Upper lobe of right lung (tissue), 1 donor: ENCODE results near the gene RERE. TPM values are rescaled to one million over a fixed set of nuclear protein-coding genes. Genes with fewer than 3 reads are reported as not detected.

Experiments
- ATAC-seq: fragments of 200-7000 bp; cut with Tn5 transposase; one replicate; pipeline ENCODE4 v1.9.1; 2020; ENCODE audit warnings: mild to moderate bottlenecking, moderate library complexity
- DNase-seq: peaks from one replicate; pipeline ENCODE4 v3.0.0-alpha.2; 2020
- H3K27ac ChIP-seq: fragments of 200-600 bp; one replicate; pipeline ENCODE4 v1.8.0; 2022
- H3K27me3 ChIP-seq: fragments of 200-600 bp; one replicate; pipeline ENCODE4 v1.8.0; 2022; ENCODE audit warnings: mild to moderate bottlenecking
- H3K36me3 ChIP-seq: fragments of 200-600 bp; one replicate; pipeline ENCODE4 v1.8.0; 2022
- H3K4me1 ChIP-seq: fragments of 200-600 bp; one replicate; pipeline ENCODE4 v1.8.0; 2022
- H3K4me3 ChIP-seq: fragments of 200-600 bp; one replicate; pipeline ENCODE4 v1.8.0; 2022; ENCODE audit warnings: mild to moderate bottlenecking
- H3K9me3 ChIP-seq: fragments of 200-600 bp; one replicate; pipeline ENCODE4 v1.8.0; 2022
- intact Hi-C: fragments of 100-400 bp; cut with DNase I; formaldehyde crosslinking; loops from one replicate; pipeline ENCODE4 v1.11.0; 2022
- total RNA-seq: library from RNA; stranded (reverse); fragmentation: NEBNext Ultra II Directional; extraction: Animal tissue kit (Norgen Biotek cat#: 25700); gene quantifications from one replicate; pipeline ENCODE4 v1.2.1, GENCODE V29; 2021
- TF ChIP-seq, protein P1 (sequence below): fragments of 200-600 bp; IDR thresholded peaks from one replicate; pipeline ENCODE4 v1.8.0; 2022; ENCODE audit warnings: antibody characterized with exemption
- donor health status: DM: no; HTN: yes; CAD: no; lungs with severe emphysema.

The RERE gene
- total RNA-seq, 1 donor from 2014 or later = 99.6 TPM

GRCh38 chr1:8495928-8496401 is 321.5 kb downstream of the RERE start:
- TF ChIP-seq, protein P1, sequence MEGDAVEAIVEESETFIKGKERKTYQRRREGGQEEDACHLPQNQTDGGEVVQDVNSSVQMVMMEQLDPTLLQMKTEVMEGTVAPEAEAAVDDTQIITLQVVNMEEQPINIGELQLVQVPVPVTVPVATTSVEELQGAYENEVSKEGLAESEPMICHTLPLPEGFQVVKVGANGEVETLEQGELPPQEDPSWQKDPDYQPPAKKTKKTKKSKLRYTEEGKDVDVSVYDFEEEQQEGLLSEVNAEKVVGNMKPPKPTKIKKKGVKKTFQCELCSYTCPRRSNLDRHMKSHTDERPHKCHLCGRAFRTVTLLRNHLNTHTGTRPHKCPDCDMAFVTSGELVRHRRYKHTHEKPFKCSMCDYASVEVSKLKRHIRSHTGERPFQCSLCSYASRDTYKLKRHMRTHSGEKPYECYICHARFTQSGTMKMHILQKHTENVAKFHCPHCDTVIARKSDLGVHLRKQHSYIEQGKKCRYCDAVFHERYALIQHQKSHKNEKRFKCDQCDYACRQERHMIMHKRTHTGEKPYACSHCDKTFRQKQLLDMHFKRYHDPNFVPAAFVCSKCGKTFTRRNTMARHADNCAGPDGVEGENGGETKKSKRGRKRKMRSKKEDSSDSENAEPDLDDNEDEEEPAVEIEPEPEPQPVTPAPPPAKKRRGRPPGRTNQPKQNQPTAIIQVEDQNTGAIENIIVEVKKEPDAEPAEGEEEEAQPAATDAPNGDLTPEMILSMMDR = no peak
- DNase-seq (no peak), ATAC-seq (no peak)
- Histone ChIP-seq H3K27me3 (no peaks in the 10 kb centered on the region), H3K36me3 (peaks cover 33% of the 10 kb centered on the region), H3K9me3 (no peaks in the 10 kb centered on the region), H3K27ac (peak overlapping the region; percentile 37), H3K4me3 (no peak overlapping the region), H3K4me1 (peaks cover 16% of the 10 kb centered on the region)
- intact Hi-C loops = no loop called here

- Histone ChIP-seq H3K4me1 (peaks cover 16% of the 10 kb centered on the region), H3K27me3 (no peaks in the 10 kb centered on the region), H3K36me3 (peaks cover 33% of the 10 kb centered on the region), H3K4me3 (no peak overlapping the region), H3K9me3 (no peaks in the 10 kb centered on the region), H3K27ac (no peak overlapping the region)
- TF ChIP-seq, protein P1 = no peak
- ATAC-seq = no peak
- DNase-seq = no peak
- intact Hi-C loops = no loop called here
These were observed 322.8 kb downstream of the RERE start for GRCh38 chr1:8494681-8495080.

GRCh38 chr1:8493916-8494540 is 323.4 kb downstream of the RERE start:
- no peaks in the 10 kb centered on the region for H3K27me3 ChIP-seq
- TF ChIP-seq, protein P1 = no peak
- H3K4me3 ChIP-seq = no peak overlapping the region
- intact Hi-C loops = no loop called here
- H3K36me3 ChIP-seq = peaks cover 33% of the 10 kb centered on the region
- ATAC-seq (no peak), DNase-seq (no peak)
- no peaks in the 10 kb centered on the region for H3K9me3 ChIP-seq
- H3K27ac ChIP-seq = no peak overlapping the region
- peaks cover 16% of the 10 kb centered on the region for H3K4me1 ChIP-seq

DNA sequence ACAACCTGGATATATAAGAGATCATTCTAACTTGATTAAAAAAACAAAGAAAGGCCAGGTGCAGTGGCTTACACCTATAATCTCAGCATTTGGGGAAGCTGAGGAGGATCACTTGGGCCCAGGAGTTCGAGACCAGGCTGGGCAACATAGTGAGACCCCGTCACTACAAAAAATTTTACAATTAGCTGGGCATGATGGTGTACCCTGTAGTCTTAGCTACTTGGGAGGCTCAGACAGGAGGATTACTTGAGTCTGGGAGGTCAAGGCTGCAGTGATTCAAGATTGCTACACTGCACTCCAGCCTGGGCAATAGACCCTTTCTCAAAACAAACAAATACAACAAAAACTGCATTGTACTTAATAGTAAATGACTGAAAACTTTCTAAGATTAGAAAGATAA is 330.2 kb downstream of the RERE start:
- TF ChIP-seq, protein P1 = no peak
- peaks cover 7% of the 10 kb centered on the region for H3K36me3 ChIP-seq
- ATAC-seq (no peak), DNase-seq (no peak)
- no peaks in the 10 kb centered on the region for H3K9me3 ChIP-seq
- H3K27me3 ChIP-seq = no peaks in the 10 kb centered on the region
- no peaks in the 10 kb centered on the region for H3K4me1 ChIP-seq
- no peak overlapping the region for H3K4me3 ChIP-seq
- intact Hi-C loops = no loop called here
- no peak overlapping the region for H3K27ac ChIP-seq

- Histone ChIP-seq H3K9me3 (no peaks in the 10 kb centered on the region), H3K27me3 (no peaks in the 10 kb centered on the region), H3K27ac (no peak overlapping the region), H3K4me1 (no peaks in the 10 kb centered on the region), H3K36me3 (peaks cover 7% of the 10 kb centered on the region), H3K4me3 (no peak overlapping the region)
- intact Hi-C loops = no loop called here
- DNase-seq (no peak), ATAC-seq (no peak)
- TF ChIP-seq, protein P1 = no peak
These were observed 331.4 kb downstream of the RERE start for GRCh38 chr1:8486047-8486446.

DNA sequence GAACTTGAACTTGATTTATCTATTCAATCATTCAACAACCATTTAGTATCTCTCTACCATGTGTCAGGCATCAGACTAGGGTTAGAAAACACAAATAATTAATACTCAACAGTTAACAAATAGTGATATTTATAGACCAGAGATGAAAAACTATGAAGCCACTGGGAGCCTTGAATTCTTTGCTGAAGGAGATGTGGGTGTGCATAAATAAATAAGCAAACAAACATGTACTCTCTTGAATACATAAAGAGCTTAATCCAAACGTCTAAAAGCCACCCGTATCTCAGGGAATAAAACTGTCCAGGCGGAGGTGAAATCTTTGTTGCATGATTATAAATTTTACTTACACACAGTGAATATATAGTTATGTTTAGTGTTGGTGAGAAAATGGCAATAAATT is 333.9 kb downstream of the RERE start:
- no peak overlapping the region for H3K4me3 ChIP-seq
- H3K27ac ChIP-seq = no peak overlapping the region
- intact Hi-C loops = no loop called here
- peaks cover 7% of the 10 kb centered on the region for H3K36me3 ChIP-seq
- TF ChIP-seq, protein P1 = no peak
- no peaks in the 10 kb centered on the region for H3K9me3 ChIP-seq
- ATAC-seq = no peak
- DNase-seq = no peak
- no peaks in the 10 kb centered on the region for H3K4me1 ChIP-seq
- H3K27me3 ChIP-seq = no peaks in the 10 kb centered on the region
